ENCODE results near the gene TRIM37. TPM values are rescaled to one million over a fixed set of nuclear protein-coding genes. Genes with fewer than 3 reads are reported as not detected.
A peak's percentile ranks its signal among the peaks of the same experiment; 100 is the strongest.

The TRIM37 gene
- total and polyA plus RNA-seq, 7 experiments from 2014 or later = 6.7 to 25.2 (median 18.3) TPM

GRCh38 chr17:58936295-58936694 lies 170.4 kb downstream of the TRIM37 start:
- intact Hi-C loops (cut with micrococcal nuclease) = no loop called here
- Histone ChIP-seq H3K9me3 (ENCODE audit: control insufficient read depth in 2 of 3, low read length in 3 of 3) (no peaks in the 10 kb centered on the region), H3K36me3 (ENCODE audit: control insufficient read depth in 2 of 3, insufficient read depth in 3 of 3, low read length in 3 of 3) (no peaks in the 10 kb centered on the region), H3K27me3 (ENCODE audit: control insufficient read depth in 2 of 2, insufficient read depth in 2 of 2, low read length in 2 of 2) (no peaks in the 10 kb centered on the region), H3K27ac (ENCODE audit: low read depth, low read length) (no peak overlapping the region), H3K4me1 (ENCODE audit: control insufficient read depth in 2 of 2, insufficient read depth in 2 of 2, low read length in 2 of 2) (no peaks in the 10 kb centered on the region), H3K4me3 (ENCODE audit: low read length) (no peak overlapping the region)
- Mint-ChIP-seq H3K27ac (no peak overlapping the region), H3K9me3 (no peaks in the 10 kb centered on the region), H3K4me3 (no peak overlapping the region), H3K27me3 (peaks cover 0 to 15% (median 5%) of the 10 kb centered on the region in 5 donors), H3K36me3 (peaks cover 0 to 3% (median 0%) of the 10 kb centered on the region in 5 donors), H3K4me1 (no peaks in the 10 kb centered on the region)
- CTCF ChIA-PET = no interaction called here
- ATAC-seq (no peak), DNase-seq (no peak)
- POLR2A ChIA-PET = interaction anchor here (0.7 kb wide), 1 partner anchor 50 kb away, joined by 3 read pairs; no protein-coding TSS in a partner anchor

GRCh38 chr17:58932956-58933355 lies 173.7 kb downstream of the TRIM37 start:
- peaks cover 5 to 9% (median 8%) of the 10 kb centered on the region in 5 donors for H3K27me3 Mint-ChIP-seq
- DNase-seq (no peak), ATAC-seq (no peak)
- peaks cover 0 to 2% (median 0%) of the 10 kb centered on the region in 7 donors for H3K4me1 Mint-ChIP-seq
- no peaks in the 10 kb centered on the region for H3K27me3 ChIP-seq (ENCODE audit: control insufficient read depth in 2 of 2, insufficient read depth in 2 of 2, low read length in 2 of 2)
- H3K36me3 Mint-ChIP-seq = peaks cover 0 to 3% (median 0%) of the 10 kb centered on the region in 5 donors
- H3K27ac Mint-ChIP-seq = no peak overlapping the region
- H3K4me1 ChIP-seq (ENCODE audit: control insufficient read depth in 2 of 2, insufficient read depth in 2 of 2, low read length in 2 of 2) = no peaks in the 10 kb centered on the region
- peaks cover 0 to 2% (median 0%) of the 10 kb centered on the region in 11 donors for H3K9me3 Mint-ChIP-seq
- H3K9me3 ChIP-seq (ENCODE audit: control insufficient read depth in 2 of 3, low read length in 3 of 3) = no peaks in the 10 kb centered on the region
- no peak overlapping the region for H3K4me3 ChIP-seq (ENCODE audit: low read length)
- H3K4me3 Mint-ChIP-seq = no peak overlapping the region
- no peak overlapping the region for H3K27ac ChIP-seq (ENCODE audit: low read depth, low read length)
- POLR2A ChIA-PET = no interaction called here
- CTCF ChIA-PET = no interaction called here
- intact Hi-C loops (cut with micrococcal nuclease) = no loop called here
- no peaks in the 10 kb centered on the region for H3K36me3 ChIP-seq (ENCODE audit: control insufficient read depth in 2 of 3, insufficient read depth in 3 of 3, low read length in 3 of 3)

Small RNAs within 50 kb of the gene (microRNA-seq; reads per million reads assigned to microRNA genes)
- gene MIR301A (ENCODE audit: borderline microRNAs expressed) (8.8 reads per million, percentile 17 among the genes with 10 or more reads in this experiment), gene MIR454 (ENCODE audit: borderline microRNAs expressed) (637 reads per million, percentile 78 among the genes with 10 or more reads in this experiment)

Other genes with a start within 250 kb of the TRIM37 start
- 10 to 100 TPM; 11.0 to 58.1 (median 13.5) TPM for gene SKA2, start 48.3 kb upstream of the TRIM37 start, total RNA-seq
- gene SKA2, start 48.3 kb upstream of the TRIM37 start, polyA plus RNA-seq = 10 to 100 TPM; 40.4 to 48.7 TPM
- gene PRR11, start 48.9 kb upstream of the TRIM37 start, total RNA-seq = 10 to 100 TPM in 1 of 5 experiments, 1 to 10 TPM in 1, under 1 TPM in 3; 0.61 to 41.9 (median 1.00) TPM
- under 1 TPM; 0.07 to 0.55 TPM for gene PRR11, start 48.9 kb upstream of the TRIM37 start, polyA plus RNA-seq
- 10 to 100 TPM in 4 of 5 experiments, 1 to 10 TPM in 1; 8.3 to 21.9 (median 19.2) TPM for gene SMG8, start 103.2 kb upstream of the TRIM37 start, total RNA-seq
- gene SMG8, start 103.2 kb upstream of the TRIM37 start, polyA plus RNA-seq = 10 to 100 TPM; 14.8 to 19.1 TPM
- 1 to 10 TPM; 2.4 to 6.0 (median 3.8) TPM for gene GDPD1, start 113.6 kb upstream of the TRIM37 start, total RNA-seq
- 1 to 10 TPM in 1 of 2 donors, under 1 TPM in 1; 0.85 to 5.2 TPM for gene GDPD1, start 113.6 kb upstream of the TRIM37 start, polyA plus RNA-seq
- gene YPEL2, start 224.8 kb upstream of the TRIM37 start, total RNA-seq = 10 to 100 TPM; 10.6 to 52.0 (median 46.8) TPM
- 10 to 100 TPM; 17.7 to 25.1 TPM for gene YPEL2, start 224.8 kb upstream of the TRIM37 start, polyA plus RNA-seq

Data from naive thymus-derived CD4-positive, alpha-beta T cell (primary cell).